GM12864 (cell line): Measurements from ENCODE around the gene HOXA1.

Experiments
- DNase-seq: peaks from one replicate; pipeline ENCODE4 v3.0.0-alpha.2; 2011; ENCODE audit warnings: low read depth
- H3K4me3 ChIP-seq: 2 replicates; pipeline ENCODE4 v1.5.1; 2011; ENCODE audit warnings: mild to moderate bottlenecking, low read depth, low read length, control low read depth
- TF ChIP-seq, protein P1 (sequence below): IDR thresholded peaks from 2 replicates; pipeline ENCODE4 v1.5.1; 2011; ENCODE audit warnings: low read depth, mild to moderate bottlenecking, moderate library complexity, low read length, control low read depth, inconsistent platforms; ENCODE audit errors: missing control alignments

HOXA1 gene

GRCh38 chr7:27101957-27102580 lies 6.3 kb upstream of the HOXA1 start:
- no peak for DNase-seq
- H3K4me3 ChIP-seq, result no peak overlapping the region
- TF ChIP-seq, protein P1, sequence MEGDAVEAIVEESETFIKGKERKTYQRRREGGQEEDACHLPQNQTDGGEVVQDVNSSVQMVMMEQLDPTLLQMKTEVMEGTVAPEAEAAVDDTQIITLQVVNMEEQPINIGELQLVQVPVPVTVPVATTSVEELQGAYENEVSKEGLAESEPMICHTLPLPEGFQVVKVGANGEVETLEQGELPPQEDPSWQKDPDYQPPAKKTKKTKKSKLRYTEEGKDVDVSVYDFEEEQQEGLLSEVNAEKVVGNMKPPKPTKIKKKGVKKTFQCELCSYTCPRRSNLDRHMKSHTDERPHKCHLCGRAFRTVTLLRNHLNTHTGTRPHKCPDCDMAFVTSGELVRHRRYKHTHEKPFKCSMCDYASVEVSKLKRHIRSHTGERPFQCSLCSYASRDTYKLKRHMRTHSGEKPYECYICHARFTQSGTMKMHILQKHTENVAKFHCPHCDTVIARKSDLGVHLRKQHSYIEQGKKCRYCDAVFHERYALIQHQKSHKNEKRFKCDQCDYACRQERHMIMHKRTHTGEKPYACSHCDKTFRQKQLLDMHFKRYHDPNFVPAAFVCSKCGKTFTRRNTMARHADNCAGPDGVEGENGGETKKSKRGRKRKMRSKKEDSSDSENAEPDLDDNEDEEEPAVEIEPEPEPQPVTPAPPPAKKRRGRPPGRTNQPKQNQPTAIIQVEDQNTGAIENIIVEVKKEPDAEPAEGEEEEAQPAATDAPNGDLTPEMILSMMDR, result no peak

GRCh38 chr7:27101171-27101956 lies 5.6 kb upstream of the HOXA1 start:
- TF ChIP-seq, protein P1, result no peak
- no peak for DNase-seq
- H3K4me3 ChIP-seq, result no peak overlapping the region

GRCh38 chr7:27100694-27101170 lies 4.9 kb upstream of the HOXA1 start:
- no peak for DNase-seq
- no peak overlapping the region for H3K4me3 ChIP-seq
- TF ChIP-seq, protein P1, result no peak

DNA sequence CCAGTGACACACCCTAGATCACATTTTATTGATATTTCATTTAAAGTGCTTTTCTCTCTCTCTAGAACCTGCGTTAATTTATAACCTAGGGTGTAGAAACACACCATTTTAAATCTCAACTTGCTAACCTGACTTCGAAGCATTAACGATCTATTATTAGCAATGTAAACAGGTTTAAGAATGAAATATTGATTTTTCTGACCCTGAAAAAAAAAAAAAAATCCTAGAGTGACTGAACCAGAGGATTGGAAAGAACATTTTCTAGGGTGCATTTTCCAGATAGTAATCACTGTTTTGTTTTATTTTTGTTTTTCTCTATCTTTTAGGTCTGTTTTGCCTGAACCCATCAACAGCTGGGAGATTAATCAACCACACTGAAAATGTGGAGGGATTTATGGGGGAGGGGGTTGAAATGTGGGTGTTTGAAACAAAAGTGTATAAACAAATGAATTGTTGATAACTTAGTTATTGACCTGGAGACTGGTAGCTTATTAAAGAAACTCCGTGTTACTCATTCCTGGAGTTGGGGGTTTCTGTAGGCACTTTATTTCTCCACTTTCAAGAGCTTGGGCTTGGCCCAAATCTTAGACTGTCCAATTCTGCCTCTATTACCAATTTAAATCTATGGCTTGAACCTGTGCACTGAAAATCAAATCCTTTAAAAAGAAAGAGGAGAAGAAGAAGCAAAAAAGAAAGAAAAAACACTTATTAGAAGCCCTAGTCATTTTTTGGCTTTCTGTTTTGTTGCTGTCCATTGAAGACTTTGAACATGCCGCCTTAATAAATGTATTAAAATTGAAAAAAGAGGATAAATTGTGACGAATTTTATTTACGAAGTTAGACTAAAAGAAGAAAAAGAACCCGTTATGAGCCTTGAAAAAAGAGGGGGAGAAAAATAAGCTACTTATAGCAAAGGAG lies 3.9 kb upstream of the HOXA1 start:
- DNase-seq, result no peak
- H3K4me3 ChIP-seq, result no peak overlapping the region
- TF ChIP-seq, protein P1, result no peak

DNA sequence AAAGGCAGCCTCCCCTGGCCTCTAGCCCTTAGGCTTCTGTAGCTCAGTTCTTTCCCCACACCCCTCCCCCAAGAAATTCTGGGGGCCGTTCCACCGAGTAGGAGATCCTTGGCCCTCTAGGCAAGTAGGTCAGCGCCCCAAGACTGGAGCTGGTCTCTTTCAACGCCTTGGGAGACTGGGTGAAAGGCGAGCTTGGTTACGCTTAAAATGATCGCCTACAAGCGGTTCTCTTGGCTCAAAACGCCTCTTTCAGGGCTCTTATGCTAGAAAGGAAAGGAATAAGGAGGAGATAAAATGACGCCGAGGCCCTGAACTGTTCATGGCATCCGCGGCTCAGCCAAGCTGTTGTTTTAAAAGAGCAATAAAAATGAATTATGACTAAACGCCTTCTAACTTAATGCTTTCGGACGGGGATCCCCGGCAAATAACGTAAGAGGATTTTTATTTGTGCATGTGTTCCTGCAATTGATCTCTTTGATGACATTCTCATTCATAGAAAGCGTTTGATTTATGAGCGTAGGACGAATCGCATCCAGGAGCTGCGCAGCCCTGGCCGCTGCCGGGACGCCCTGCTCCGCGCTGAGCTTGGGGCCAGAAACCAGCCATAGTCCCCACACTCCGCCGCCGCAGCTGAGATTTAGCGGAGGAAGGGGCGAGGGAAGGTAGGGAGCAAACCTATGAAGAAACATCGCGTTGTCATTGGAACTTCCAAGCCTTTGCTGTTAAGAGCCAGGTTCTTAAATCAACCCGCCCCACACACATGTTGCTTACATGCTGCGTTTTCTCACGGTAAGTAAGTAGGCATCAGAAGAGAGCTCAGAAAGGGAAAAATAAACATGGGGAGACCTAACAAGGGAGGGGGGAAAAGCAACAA lies 3.0 kb upstream of the HOXA1 start:
- DNase-seq, result no peak
- no peak overlapping the region for H3K4me3 ChIP-seq

More for the DNA sequence above, 3.0 kb upstream of the HOXA1 start:
- TF ChIP-seq, protein P1, result no peak
